Esophagus squamous epithelium (tissue), 4 donors: ENCODE measurements around the gene RTCB.

ENCODE experiments used
- CTCF ChIP-seq, 6 experiments: fragments of 450-650 bp in 4 of 6; fragments of 200-600 bp in 2 of 6; sonication (generic) in 2 of 6; IDR thresholded peaks; one replicate each; pipeline ENCODE4 v1.5.1; 2016 to 2019; ENCODE audit warnings: antibody characterized with exemption in 6 of 6, mild to moderate bottlenecking in 4 of 6, moderate library complexity in 4 of 6
- POLR2A ChIP-seq, 4 donors: fragments of 450-650 bp; IDR thresholded peaks; one replicate each; pipeline ENCODE4 v1.6.1; 2017; ENCODE audit warnings: antibody characterized with exemption in 4 of 4, mild to moderate bottlenecking in 4 of 4, moderate library complexity in 3 of 4

GRCh38 chr22:32352681-32353080 lies 59.4 kb downstream of the RTCB start:
- TF ChIP-seq POLR2A (IDR thresholded peaks at IDR 0.05) (no peak), CTCF (IDR thresholded peaks at IDR 0.05) (no peak)
